CD14-positive monocyte (primary cell): ENCODE results near the gene EYS. TPM values are rescaled to one million over a fixed set of nuclear protein-coding genes. Genes with fewer than 3 reads are reported as not detected.

Experiments used
- DNase-seq, 3 donors: peaks; one replicate each; pipeline ENCODE4 v3.0.0-alpha.2; 2011 to 2022
- H2AFZ ChIP-seq: 2 replicates; pipeline ENCODE4 v1.6.0; 2012; ENCODE audit warnings: mild to moderate bottlenecking, low read depth, low read length, inconsistent platforms; ENCODE audit not compliant: insufficient read depth, poor library complexity, severe bottlenecking
- H3K27ac ChIP-seq, 2 donors: 1 replicate in 1 of 2; 2 replicates in 1 of 2; pipeline ENCODE4 v1.5.1; 2012 to 2013; ENCODE audit warnings: low read length in 2 of 2, control low read depth in 1 of 2, inconsistent platforms in 1 of 2, low read depth in 1 of 2, mild to moderate bottlenecking in 1 of 2
- H3K27me3 ChIP-seq, 2 donors: one replicate each; pipeline versions ENCODE4 v1.6.0 to v1.6.1; 2011 to 2013; ENCODE audit warnings: low read length in 2 of 2; ENCODE audit not compliant: control insufficient read depth in 2 of 2, insufficient read depth in 2 of 2
- H3K36me3 ChIP-seq, 2 donors: replicated peaks in 1 of 2; 1 replicate in 1 of 2; 2 replicates in 1 of 2; pipeline versions ENCODE4 v1.5.1 to v1.6.1; 2012 to 2013; ENCODE audit warnings: low read length in 2 of 2, control low read depth in 1 of 2, inconsistent platforms in 1 of 2, mild to moderate bottlenecking in 1 of 2; ENCODE audit not compliant: insufficient read depth in 2 of 2, control insufficient read depth in 1 of 2
- H3K4me1 ChIP-seq, 2 donors: 1 replicate in 1 of 2; 2 replicates in 1 of 2; pipeline versions ENCODE4 v1.5.1 to v1.6.1; 2012 to 2013; ENCODE audit warnings: low read length in 2 of 2, control low read depth in 1 of 2, inconsistent platforms in 1 of 2, mild to moderate bottlenecking in 1 of 2, moderate library complexity in 1 of 2; ENCODE audit not compliant: insufficient read depth in 2 of 2, control insufficient read depth in 1 of 2
- H3K4me2 ChIP-seq: replicated peaks from 2 replicates; pipeline ENCODE3; 2012; ENCODE audit warnings: low read length, moderate library complexity, mild to moderate bottlenecking; ENCODE audit not compliant: poor library complexity, severe bottlenecking; ENCODE audit errors: extremely low read depth
- H3K4me3 ChIP-seq, 3 experiments: fragments of 200-600 bp in 1 of 3; sonication (generic) in 1 of 3; replicated peaks in 1 of 3; 1 replicate in 2 of 3; 2 replicates in 1 of 3; pipeline ENCODE4 v1.5.1; 2011 to 2013; ENCODE audit warnings: low read length in 3 of 3, mild to moderate bottlenecking in 3 of 3, control low read depth in 2 of 3, low read depth in 2 of 3, inconsistent platforms in 1 of 3, moderate library complexity in 1 of 3
- H3K79me2 ChIP-seq: 2 replicates; pipeline ENCODE4 v1.6.0; 2012; ENCODE audit warnings: mild to moderate bottlenecking, control low read depth, inconsistent platforms, low read length, moderate library complexity; ENCODE audit not compliant: insufficient read depth
- H3K9ac ChIP-seq: 2 replicates; pipeline ENCODE4 v1.6.0; 2017; ENCODE audit warnings: low read length, mild to moderate bottlenecking; ENCODE audit not compliant: insufficient read depth, poor library complexity, severe bottlenecking
- H3K9me3 ChIP-seq, 2 donors: replicated peaks in 1 of 2; 1 replicate in 1 of 2; 2 replicates in 1 of 2; pipeline versions ENCODE4 v1.5.1 to v1.6.1; 2012 to 2013; ENCODE audit warnings: low read length in 2 of 2, control low read depth in 1 of 2; ENCODE audit not compliant: control insufficient read depth in 1 of 2, insufficient read depth in 1 of 2
- H4K20me1 ChIP-seq: 2 replicates; pipeline ENCODE4 v1.6.0; 2012; ENCODE audit warnings: mild to moderate bottlenecking, low read length, control low read depth, moderate library complexity; ENCODE audit not compliant: insufficient read depth
- H3K27ac Mint-ChIP-seq, 7 donors: one replicate each; pipeline ENCODE4 v1.8.0; 2020; ENCODE audit warnings: mild to moderate bottlenecking in 7 of 7, mixed read lengths in 7 of 7, moderate library complexity in 6 of 7, inconsistent platforms in 2 of 7
- H3K27me3 Mint-ChIP-seq, 3 donors: one replicate each; pipeline ENCODE4 v1.8.0; 2021 to 2022; ENCODE audit warnings: low read depth in 3 of 3, mild to moderate bottlenecking in 3 of 3, mixed read lengths in 3 of 3, moderate library complexity in 3 of 3, inconsistent platforms in 1 of 3
- H3K36me3 Mint-ChIP-seq, 2 donors: one replicate each; pipeline ENCODE4 v1.8.0; 2020; ENCODE audit warnings: mixed read lengths in 2 of 2, inconsistent platforms in 1 of 2, mild to moderate bottlenecking in 1 of 2
- H3K4me1 Mint-ChIP-seq: one replicate; pipeline ENCODE4 v1.8.0; 2020; ENCODE audit warnings: mild to moderate bottlenecking, mixed read lengths
- H3K4me3 Mint-ChIP-seq, 2 donors: one replicate each; pipeline ENCODE4 v1.8.0; 2020; ENCODE audit warnings: mild to moderate bottlenecking in 2 of 2, mixed read lengths in 2 of 2, moderate library complexity in 1 of 2
- H3K9me3 Mint-ChIP-seq, 7 donors: one replicate each; pipeline ENCODE4 v1.8.0; 2020 to 2022; ENCODE audit warnings: mixed read lengths in 7 of 7, mild to moderate bottlenecking in 6 of 7, moderate library complexity in 6 of 7, inconsistent platforms in 2 of 7
- CTCF ChIP-seq: fragments of 200-600 bp; IDR thresholded peaks from one replicate; pipeline ENCODE4 v1.8.0; 2022; ENCODE audit warnings: antibody characterized with exemption, mild to moderate bottlenecking
- WGBS: methylation state at CpG from one replicate; pipeline ENCODE4 v1.1.5; 2013; ENCODE audit warnings: missing lambda C conversion rate; ENCODE audit not compliant: insufficient coverage; 5-methylcytosine and 5-hydroxymethylcytosine counted together
- intact Hi-C, 2 donors: fragments of 100-400 bp; cut with micrococcal nuclease; formaldehyde crosslinking; loops; one replicate each; pipeline versions ENCODE4 v1.15.0 to v1.15.1; 2023
- polyA plus RNA-seq, 3 donors: library from polyadenylated mRNA; depleted of rRNA in 1 of 3; unstranded in 2 of 3; stranded (reverse) in 1 of 3; fragments of 300-500 nt in 2 of 3; fragments of >200 nt in 1 of 3; fragmentation: Illumina TruSeq in 2 of 3; gene quantifications; 1 replicate in 2 of 3; 2 replicates in 1 of 3; pipeline ENCODE4 v1.2.3, GENCODE V29; 2012 to 2021

Gene EYS
- polyA plus RNA-seq, 3 donors, result 0.01 to 0.03 TPM; not detected in 1

DNA sequence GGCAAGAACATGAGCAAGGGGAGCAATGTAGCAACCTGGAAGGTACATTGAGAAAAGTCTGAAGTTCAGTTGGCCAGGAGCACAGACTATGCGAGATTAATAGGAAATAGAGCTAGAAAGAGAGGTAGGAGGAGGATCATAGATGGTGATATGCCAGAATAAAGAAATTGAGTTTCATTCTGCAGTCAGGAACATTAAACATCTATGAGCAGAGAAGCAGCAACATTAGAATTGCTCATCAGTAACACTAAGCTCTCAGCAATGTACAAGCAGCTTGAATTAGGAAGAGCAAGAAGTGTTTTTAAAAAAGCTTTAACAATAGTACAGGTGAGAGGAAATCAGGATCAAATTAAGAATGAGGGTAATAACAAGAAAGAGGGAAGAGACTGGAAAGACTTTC is 1603.5 kb downstream of the EYS start:
- no peak overlapping the region for H3K27ac ChIP-seq
- peaks cover 2 to 3% (median 2%) of the 10 kb centered on the region in 7 donors for H3K9me3 Mint-ChIP-seq
- no peak for TF ChIP-seq CTCF
- H3K27me3 Mint-ChIP-seq, result peaks cover 0 to 1% (median 0%) of the 10 kb centered on the region in 3 donors
- H3K36me3 ChIP-seq, result no peaks in the 10 kb centered on the region
- H3K4me1 ChIP-seq, result no peaks in the 10 kb centered on the region
- 100% methylated on average over 1 of the region's 1 CpG for WGBS
- H3K9me3 ChIP-seq, result peaks cover 0 to 3% of the 10 kb centered on the region in 2 donors
- intact Hi-C loops, result no loop called here
- no peak overlapping the region for H3K9ac ChIP-seq
- no peak overlapping the region for H3K4me3 Mint-ChIP-seq
- H3K79me2 ChIP-seq, result no peaks in the 10 kb centered on the region
- no peak for DNase-seq
- H3K36me3 Mint-ChIP-seq, result no peaks in the 10 kb centered on the region
- no peaks in the 10 kb centered on the region for H3K27me3 ChIP-seq
- no peaks in the 10 kb centered on the region for H4K20me1 ChIP-seq
- H3K4me3 ChIP-seq, result no peak overlapping the region
- H3K4me1 Mint-ChIP-seq, result no peaks in the 10 kb centered on the region
- no peak overlapping the region for H2AFZ ChIP-seq
- no peak overlapping the region for H3K4me2 ChIP-seq
- no peak overlapping the region for H3K27ac Mint-ChIP-seq

GRCh38 chr6:64100702-64101303 is 1606.2 kb downstream of the EYS start:
- Mint-ChIP-seq H3K27me3 (no peaks in the 10 kb centered on the region), H3K36me3 (no peaks in the 10 kb centered on the region), H3K9me3 (peaks cover 3 to 18% (median 14%) of the 10 kb centered on the region in 7 donors), H3K4me1 (no peaks in the 10 kb centered on the region), H3K4me3 (no peak overlapping the region), H3K27ac (no peak overlapping the region)
- DNase-seq, result no peak
- H3K4me2 ChIP-seq, result no peak overlapping the region
- intact Hi-C loops, result no loop called here
- H3K27ac ChIP-seq, result no peak overlapping the region
- no peak overlapping the region for H3K9ac ChIP-seq
- H4K20me1 ChIP-seq, result no peaks in the 10 kb centered on the region
- H3K27me3 ChIP-seq, result no peaks in the 10 kb centered on the region
- H3K4me1 ChIP-seq, result no peaks in the 10 kb centered on the region
- TF ChIP-seq CTCF, result no peak
- H3K79me2 ChIP-seq, result no peaks in the 10 kb centered on the region
- no CpG with 5 or more reads among the region's 2 CpGs for WGBS
- no peak overlapping the region for H2AFZ ChIP-seq
- peaks cover 5 to 13% of the 10 kb centered on the region in 2 donors for H3K9me3 ChIP-seq
- H3K4me3 ChIP-seq, result no peak overlapping the region
- H3K36me3 ChIP-seq, result no peaks in the 10 kb centered on the region
